K562 (cell line): ENCODE results near the gene OR56A4. TPM values are rescaled to one million over a fixed set of nuclear protein-coding genes. Genes with fewer than 3 reads are reported as not detected.

Experiments used
- ATAC-seq: fragments of 200-7000 bp; cut with Tn5 transposase; 3 replicates; pipeline ENCODE4 v1.9.1; 2020; ENCODE audit warnings: moderate library complexity
- BruUV-seq: library from RNA; stranded (reverse); fragments of 400-500 nt; replicated peaks from 2 replicates; lab custom pipeline; 2021; lab: Mats Ljungman, UMichigan
- CTCF ChIA-PET: fragments of 300-600 bp; formaldehyde crosslinking; extraction: SDS; loops from one replicate; lab custom pipeline; 2021; ENCODE audit warnings: low intra/inter-chr PET ratio; lab: Yijun Ruan, JAX
- POLR2A ChIA-PET: fragments of 300-600, 350-650 bp; sonication (Branson Sonifier 250); formaldehyde crosslinking; extraction: SDS; loops from one replicate; lab custom pipeline; 2021; ENCODE audit warnings: antibody characterized with exemption, inconsistent platforms; lab: Yijun Ruan, JAX
- DNase-seq, 4 experiments: peaks; one replicate each; pipeline versions ENCODE4 v3.0.0 to v3.0.0-alpha.2; 2011 to 2018; ENCODE audit warnings: low spot score in 3 of 4, mixed read lengths in 3 of 4; ENCODE audit errors: extremely low read depth in 1 of 4
- FAIRE-seq: peaks from 2 replicates; lab custom pipeline; 2011; peaks lifted over from hg19 to GRCh38; lab: Jason Lieb, UNC
- H2AFZ ChIP-seq: 2 replicates; pipeline ENCODE4 v1.6.0; 2011; ENCODE audit warnings: low read depth, low read length, control low read depth, inconsistent platforms
- H3K27ac ChIP-seq: fragments of 200-600 bp; 3 replicates; pipeline ENCODE4 v1.8.0; 2011; ENCODE audit warnings: low read depth, mild to moderate bottlenecking, control low read depth, inconsistent platforms, low read length, moderate library complexity, mixed read lengths; ENCODE audit errors: extremely low read depth
- H3K27me3 ChIP-seq, 2 experiments: fragments of 300-600 bp in 1 of 2; 2 replicates in 1 of 2; 3 replicates in 1 of 2; pipeline versions ENCODE4 v1.6.0 to v1.8.0; 2011; ENCODE audit warnings: inconsistent platforms in 2 of 2, low read length in 2 of 2, mild to moderate bottlenecking in 1 of 2, mixed read lengths in 1 of 2, moderate library complexity in 1 of 2; ENCODE audit not compliant: control insufficient read depth in 2 of 2, insufficient read depth in 2 of 2
- H3K36me3 ChIP-seq: fragments of 300-600 bp; 3 replicates; pipeline ENCODE4 v1.8.0; 2011; ENCODE audit warnings: mild to moderate bottlenecking, low read length, inconsistent platforms; ENCODE audit not compliant: control insufficient read depth, insufficient read depth
- H3K4me1 ChIP-seq, 2 experiments: fragments of 200-600 bp in 1 of 2; replicated peaks in 1 of 2; 2 replicates in 1 of 2; 3 replicates in 1 of 2; pipeline versions ENCODE4 v1.5.1 to v1.8.0; 2011; ENCODE audit warnings: inconsistent platforms in 2 of 2, low read length in 2 of 2, mild to moderate bottlenecking in 1 of 2, mixed read lengths in 1 of 2, moderate library complexity in 1 of 2; ENCODE audit not compliant: control insufficient read depth in 2 of 2, insufficient read depth in 2 of 2
- H3K4me2 ChIP-seq: 2 replicates; pipeline ENCODE4 v1.6.1; 2011; ENCODE audit warnings: low read length, control low read depth, inconsistent platforms, mixed read lengths; ENCODE audit not compliant: insufficient read depth
- H3K4me3 ChIP-seq: fragments of 200-600 bp; sonication (generic), shearing (Covaris generic); 2 replicates; pipeline ENCODE4 v1.5.1; 2016; ENCODE audit warnings: control low read depth, inconsistent platforms
- H3K79me2 ChIP-seq: fragments of 200-600 bp; 3 replicates; pipeline ENCODE4 v1.8.0; 2011; ENCODE audit warnings: low read length, inconsistent platforms; ENCODE audit not compliant: control insufficient read depth, insufficient read depth
- H3K9ac ChIP-seq, 2 experiments: 2 replicates each; pipeline versions ENCODE4 v1.6.0 to v1.6.1; 2011; ENCODE audit warnings: low read depth in 2 of 2, low read length in 2 of 2, control low read depth in 1 of 2, inconsistent platforms in 1 of 2, mild to moderate bottlenecking in 1 of 2, mixed read lengths in 1 of 2; ENCODE audit not compliant: insufficient read depth in 1 of 2
- H3K9me1 ChIP-seq: one replicate; pipeline ENCODE4 v1.6.0; 2011; ENCODE audit warnings: inconsistent platforms, mild to moderate bottlenecking, low read length, moderate library complexity; ENCODE audit not compliant: control insufficient read depth, insufficient read depth
- H3K9me3 ChIP-seq: replicated peaks from 2 replicates; pipeline ENCODE4 v1.5.1; 2011; ENCODE audit warnings: low read depth, low read length, inconsistent platforms; ENCODE audit not compliant: control insufficient read depth, insufficient read depth
- H4K20me1 ChIP-seq: replicated peaks from 2 replicates; pipeline ENCODE4 v1.6.1; 2011; ENCODE audit warnings: low read length, inconsistent platforms, mixed read lengths; ENCODE audit not compliant: control insufficient read depth, insufficient read depth
- BDP1 ChIP-seq: IDR thresholded peaks from 3 replicates; pipeline ENCODE4 v1.6.1; 2011; ENCODE audit not compliant: insufficient read length, insufficient read depth
- EHMT2 ChIP-seq: fragments of 450-650 bp; IDR thresholded peaks from 2 replicates; pipeline ENCODE4 v1.6.1; 2018; ENCODE audit warnings: antibody characterized with exemption
- HDAC6 ChIP-seq: IDR thresholded peaks from 2 replicates; pipeline ENCODE4 v1.6.1; 2012; ENCODE audit warnings: low read depth, mild to moderate bottlenecking, control low read depth, inconsistent platforms, low read length, moderate library complexity
- JUN ChIP-seq, 2 experiments: sonication (generic) in 1 of 2; formaldehyde crosslinking in 1 of 2; IDR thresholded peaks; 2 replicates each; pipeline versions ENCODE4 v1.6.1 to v1.8.0; 2012 to 2022; ENCODE audit warnings: borderline replicate concordance in 2 of 2, mild to moderate bottlenecking in 2 of 2, improper control_type of control experiment in 1 of 2, low read depth in 1 of 2, low read length in 1 of 2, missing genetic modification reagents in 1 of 2
- MYNN ChIP-seq, 2 experiments: sonication (generic); formaldehyde crosslinking in 1 of 2; IDR thresholded peaks; 2 replicates each; pipeline versions ENCODE4 v1.5.0 to v1.6.1; 2016 to 2020; ENCODE audit warnings: antibody characterized with exemption in 1 of 2, missing genetic modification reagents in 1 of 2
- NR4A1 ChIP-seq, 2 experiments: fragments of 250-450 bp in 1 of 2; fragments of 450-650 bp in 1 of 2; sonication (Bioruptor Pico) in 1 of 2; IDR thresholded peaks; 2 replicates each; pipeline versions ENCODE4 v1.4.0 to v1.6.1; 2016 to 2020; ENCODE audit warnings: mild to moderate bottlenecking in 2 of 2, missing compliant biosample characterization in 1 of 2, missing genetic modification characterization in 1 of 2, moderate library complexity in 1 of 2
- POLR2H ChIP-seq: IDR thresholded peaks from 2 replicates; pipeline ENCODE4 v1.6.1; 2016; ENCODE audit warnings: missing genetic modification characterization, low read depth, mild to moderate bottlenecking, control low read depth, missing compliant biosample characterization, moderate library complexity
- SP1 ChIP-seq: sonication (generic); formaldehyde crosslinking; IDR thresholded peaks from 2 replicates; pipeline ENCODE4 v1.8.1; 2022; ENCODE audit warnings: mild to moderate bottlenecking, missing genetic modification reagents
- SREBF1 ChIP-seq: fragments of 150-350 bp; IDR thresholded peaks from 2 replicates; pipeline ENCODE4 v1.6.1; 2014; ENCODE audit warnings: antibody characterized with exemption, low read depth, low read length, borderline replicate concordance
- TGIF2 ChIP-seq: sonication (generic); formaldehyde crosslinking; IDR thresholded peaks from 2 replicates; pipeline ENCODE4 v1.8.1; 2022; ENCODE audit warnings: mild to moderate bottlenecking, missing genetic modification reagents, moderate library complexity
- YY1 ChIP-seq, 3 experiments: IDR thresholded peaks; 2 replicates each; pipeline ENCODE4 v1.6.1; 2011; ENCODE audit warnings: low read length in 2 of 3, mild to moderate bottlenecking in 2 of 3, moderate library complexity in 2 of 3, borderline replicate concordance in 1 of 3, control low read depth in 1 of 3, low read depth in 1 of 3; ENCODE audit not compliant: insufficient read depth in 3 of 3, insufficient replicate concordance in 2 of 3, control insufficient read depth in 1 of 3, insufficient read length in 1 of 3; ENCODE audit errors: extremely low read depth in 1 of 3
- ZNF165 ChIP-seq: fragments of 250-450 bp; sonication (Bioruptor Pico); IDR thresholded peaks from 2 replicates; pipeline ENCODE4 v1.4.0; 2020; ENCODE audit warnings: borderline replicate concordance
- ZNF23 ChIP-seq: fragments of 250-450 bp; sonication (Bioruptor Pico); IDR thresholded peaks from 2 replicates; pipeline ENCODE4 v1.4.0; 2020; ENCODE audit warnings: mild to moderate bottlenecking
- ZNF445 ChIP-seq: fragments of 250-450 bp; sonication (Bioruptor Pico); IDR thresholded peaks from 2 replicates; pipeline ENCODE4 v1.4.0; 2020; ENCODE audit warnings: low read depth, mild to moderate bottlenecking, moderate library complexity
- ZNF79 ChIP-seq: fragments of 250-450 bp; sonication (Bioruptor Pico); IDR thresholded peaks from 2 replicates; pipeline ENCODE4 v1.4.0; 2020; ENCODE audit warnings: low read depth, mild to moderate bottlenecking, moderate library complexity
- WGBS: fragments of 100-300 bp; shearing (Covaris generic); methylation state at CpG from one replicate; pipeline ENCODE4 v1.1.6; 2016; ENCODE audit warnings: low coverage, mixed read lengths; ENCODE audit not compliant: insufficient coverage; ENCODE audit errors: missing lambda C conversion rate; 5-methylcytosine and 5-hydroxymethylcytosine counted together
- in situ Hi-C: fragments of 300-500 bp; cut with MboI; formaldehyde crosslinking; loops from 4 replicates; pipeline ENCODE4 v1.15.0; 2018; ENCODE audit warnings: inconsistent platforms, mixed read lengths
- intact Hi-C: fragments of 100-400 bp; cut with micrococcal nuclease; formaldehyde crosslinking; loops from 2 replicates; pipeline ENCODE4 v1.14.2; 2022
- polyA plus RNA-seq, 8 experiments: library from polyadenylated mRNA; depleted of rRNA in 4 of 8; stranded (reverse) in 5 of 8; unstranded in 3 of 8; fragments of >200 nt; fragmentation: Nextera tagmentation in 2 of 8; fragmentation: Illumina TruSeq in 1 of 8; extraction: Ambion mirVana in 2 of 8; extraction: Trizol in 1 of 8; gene quantifications; 2 replicates each; pipeline versions ENCODE4 v1.2.1 to v1.2.3, GENCODE V29; 2011 to 2014; ENCODE audit warnings: inconsistent platforms in 1 of 8, missing spikeins in 1 of 8
- total RNA-seq, 7 experiments: library from RNA; depleted of rRNA in 6 of 7; stranded (reverse); fragments of >200 nt in 6 of 7; fragmentation: Illumina TruSeq in 2 of 7; extraction: Trizol in 2 of 7; gene quantifications; 2 replicates each; pipeline versions ENCODE4 v1.2.1 to v1.2.3, GENCODE V29; 2011 to 2021; ENCODE audit warnings: low replicate concordance in 1 of 7
- TF ChIP-seq, protein P1 (sequence below), 2 experiments: fragments of 450-650 bp in 1 of 2; IDR thresholded peaks; 2 replicates each; pipeline ENCODE4 v1.6.1; 2011 to 2017; ENCODE audit warnings: low read depth in 2 of 2, antibody characterized with exemption in 1 of 2, borderline replicate concordance in 1 of 2, low read length in 1 of 2, mild to moderate bottlenecking in 1 of 2, mixed read lengths in 1 of 2; ENCODE audit not compliant: control insufficient read depth in 1 of 2
- TF ChIP-seq, protein P2 (sequence below), 2 experiments: fragments of 450-650 bp in 1 of 2; sonication (generic) in 1 of 2; formaldehyde crosslinking; conservative IDR thresholded peaks; 2 replicates each; pipeline versions ENCODE4 v1.4.0 to v1.8.1; 2020 to 2022; ENCODE audit warnings: mild to moderate bottlenecking in 1 of 2, missing genetic modification reagents in 1 of 2

OR56A4 gene
- total and polyA plus RNA-seq, 9 of the 15 experiments (the other 6 are each of a cell fraction or from before 2014, with no cell fraction given): not detected

- no peak for FAIRE-seq
- WGBS: 0% methylated on average over 1 of the region's 1 CpG
- CTCF ChIA-PET: no interaction called here
- no peaks in the 10 kb centered on the region for H3K4me1 ChIP-seq
- H3K9ac ChIP-seq: no peak within 1 kb of the TSS
- H3K4me2 ChIP-seq: no peak within 1 kb of the TSS
- DNase-seq: no peak
- H4K20me1 ChIP-seq: no peaks in the 10 kb centered on the region
- H3K36me3 ChIP-seq: no peaks in the 10 kb centered on the region
- H3K79me2 ChIP-seq: no peaks in the 10 kb centered on the region
- no peaks in the 10 kb centered on the region for H3K9me1 ChIP-seq
- POLR2A ChIA-PET: no interaction called here
- intact Hi-C loops (no loop called here), in situ Hi-C loops (no loop called here)
- H3K27ac ChIP-seq: no peak within 1 kb of the TSS
- no peak for ATAC-seq
- no peaks in the 10 kb centered on the region for H3K27me3 ChIP-seq
- no peak within 1 kb of the TSS for H3K4me3 ChIP-seq
- H2AFZ ChIP-seq: no peak within 1 kb of the TSS
- no TSS peak for BruUV-seq
- H3K9me3 ChIP-seq: no peaks in the 10 kb centered on the region
- TF ChIP-seq ZNF79 (no peak), POLR2H (tag) (no peak), BDP1 (no peak), ZNF23 (CRISPR knock-in tag) (no peak), HDAC6 (no peak), EHMT2 (no peak), YY1 (IDR thresholded peaks at IDR 0.05; ENCODE audit: borderline replicate concordance in 1 of 3, control insufficient read depth in 1 of 3, extremely low read depth in 1 of 3, insufficient read depth in 3 of 3, insufficient read length in 1 of 3, insufficient replicate concordance in 2 of 3, low read depth in 1 of 3, low read length in 2 of 3) (no peak), ZNF165 (CRISPR knock-in tag) (no peak), MYNN (IDR thresholded peaks at IDR 0.05) (no peak), MYNN (CRISPR knock-in tag; IDR thresholded peaks at IDR 0.05) (no peak), NR4A1 (CRISPR knock-in tag; IDR thresholded peaks at IDR 0.05) (no peak), NR4A1 (tag; IDR thresholded peaks at IDR 0.05) (no peak), SP1 (CRISPR knock-in tag) (no peak), JUN (IDR thresholded peaks at IDR 0.05; ENCODE audit: borderline replicate concordance, low read depth, low read length) (no peak), JUN (CRISPR knock-in tag; IDR thresholded peaks at IDR 0.05; ENCODE audit: borderline replicate concordance) (no peak), ZNF445 (CRISPR knock-in tag) (no peak), TGIF2 (CRISPR knock-in tag) (no peak), SREBF1 (no peak)
- TF ChIP-seq, protein P1, sequence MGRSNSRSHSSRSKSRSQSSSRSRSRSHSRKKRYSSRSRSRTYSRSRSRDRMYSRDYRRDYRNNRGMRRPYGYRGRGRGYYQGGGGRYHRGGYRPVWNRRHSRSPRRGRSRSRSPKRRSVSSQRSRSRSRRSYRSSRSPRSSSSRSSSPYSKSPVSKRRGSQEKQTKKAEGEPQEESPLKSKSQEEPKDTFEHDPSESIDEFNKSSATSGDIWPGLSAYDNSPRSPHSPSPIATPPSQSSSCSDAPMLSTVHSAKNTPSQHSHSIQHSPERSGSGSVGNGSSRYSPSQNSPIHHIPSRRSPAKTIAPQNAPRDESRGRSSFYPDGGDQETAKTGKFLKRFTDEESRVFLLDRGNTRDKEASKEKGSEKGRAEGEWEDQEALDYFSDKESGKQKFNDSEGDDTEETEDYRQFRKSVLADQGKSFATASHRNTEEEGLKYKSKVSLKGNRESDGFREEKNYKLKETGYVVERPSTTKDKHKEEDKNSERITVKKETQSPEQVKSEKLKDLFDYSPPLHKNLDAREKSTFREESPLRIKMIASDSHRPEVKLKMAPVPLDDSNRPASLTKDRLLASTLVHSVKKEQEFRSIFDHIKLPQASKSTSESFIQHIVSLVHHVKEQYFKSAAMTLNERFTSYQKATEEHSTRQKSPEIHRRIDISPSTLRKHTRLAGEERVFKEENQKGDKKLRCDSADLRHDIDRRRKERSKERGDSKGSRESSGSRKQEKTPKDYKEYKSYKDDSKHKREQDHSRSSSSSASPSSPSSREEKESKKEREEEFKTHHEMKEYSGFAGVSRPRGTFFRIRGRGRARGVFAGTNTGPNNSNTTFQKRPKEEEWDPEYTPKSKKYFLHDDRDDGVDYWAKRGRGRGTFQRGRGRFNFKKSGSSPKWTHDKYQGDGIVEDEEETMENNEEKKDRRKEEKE (IDR thresholded peaks at IDR 0.05; ENCODE audit: borderline replicate concordance in 1 of 2, control insufficient read depth in 1 of 2, low read depth in 2 of 2, low read length in 1 of 2): no peak
- TF ChIP-seq, protein P2, sequence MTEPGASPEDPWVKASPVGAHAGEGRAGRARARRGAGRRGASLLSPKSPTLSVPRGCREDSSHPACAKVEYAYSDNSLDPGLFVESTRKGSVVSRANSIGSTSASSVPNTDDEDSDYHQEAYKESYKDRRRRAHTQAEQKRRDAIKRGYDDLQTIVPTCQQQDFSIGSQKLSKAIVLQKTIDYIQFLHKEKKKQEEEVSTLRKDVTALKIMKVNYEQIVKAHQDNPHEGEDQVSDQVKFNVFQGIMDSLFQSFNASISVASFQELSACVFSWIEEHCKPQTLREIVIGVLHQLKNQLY (CRISPR knock-in tag; conservative IDR thresholded peaks at IDR 0.05): no peak
These were observed 24.1 kb upstream of the OR56A4 start, which contains the start of gene OR56A1 for GRCh38 chr11:6030708-6031405. Gene OR56A1 (minus strand): TSS chr11:6030758. CDS start chr11:6027692, 3,066 bp downstream.
